AG10803 (cell line): ENCODE data around the gene XXYLT1.

Experiments used
- DNase-seq: peaks from one replicate; pipeline ENCODE4 v3.0.0; 2010; ENCODE audit warnings: low read depth
- H3K4me3 ChIP-seq: 2 replicates; pipeline ENCODE4 v1.5.1; 2011; ENCODE audit warnings: mild to moderate bottlenecking, low read length, control low read depth
- TF ChIP-seq, protein P1 (sequence below): conservative IDR thresholded peaks from 2 replicates; pipeline ENCODE4 v1.5.1; 2011; ENCODE audit warnings: mild to moderate bottlenecking, low read length, control low read depth, inconsistent platforms

Gene XXYLT1

DNA sequence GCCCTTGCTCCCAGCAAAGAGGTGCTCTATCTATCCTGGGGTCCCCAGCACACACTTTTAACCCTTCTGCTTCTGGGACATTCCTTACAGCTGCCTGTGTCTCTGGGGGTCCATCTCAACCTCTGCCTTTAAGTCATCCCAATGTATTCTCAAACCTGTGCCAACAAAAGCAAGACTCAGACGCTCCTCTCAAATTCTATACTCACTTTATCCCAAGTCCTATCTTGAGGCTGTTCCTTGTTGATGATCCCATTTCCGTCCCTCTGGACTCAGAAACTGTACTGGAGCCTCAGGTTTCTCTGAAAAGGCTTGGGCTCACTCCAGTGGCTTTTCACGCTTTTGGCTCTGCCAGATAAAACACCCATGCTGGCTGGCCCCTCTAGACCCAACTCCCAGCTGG lies 69.7 kb downstream of the XXYLT1 start:
- H3K4me3 ChIP-seq: no peak overlapping the region
- DNase-seq: no peak
- TF ChIP-seq, protein P1, sequence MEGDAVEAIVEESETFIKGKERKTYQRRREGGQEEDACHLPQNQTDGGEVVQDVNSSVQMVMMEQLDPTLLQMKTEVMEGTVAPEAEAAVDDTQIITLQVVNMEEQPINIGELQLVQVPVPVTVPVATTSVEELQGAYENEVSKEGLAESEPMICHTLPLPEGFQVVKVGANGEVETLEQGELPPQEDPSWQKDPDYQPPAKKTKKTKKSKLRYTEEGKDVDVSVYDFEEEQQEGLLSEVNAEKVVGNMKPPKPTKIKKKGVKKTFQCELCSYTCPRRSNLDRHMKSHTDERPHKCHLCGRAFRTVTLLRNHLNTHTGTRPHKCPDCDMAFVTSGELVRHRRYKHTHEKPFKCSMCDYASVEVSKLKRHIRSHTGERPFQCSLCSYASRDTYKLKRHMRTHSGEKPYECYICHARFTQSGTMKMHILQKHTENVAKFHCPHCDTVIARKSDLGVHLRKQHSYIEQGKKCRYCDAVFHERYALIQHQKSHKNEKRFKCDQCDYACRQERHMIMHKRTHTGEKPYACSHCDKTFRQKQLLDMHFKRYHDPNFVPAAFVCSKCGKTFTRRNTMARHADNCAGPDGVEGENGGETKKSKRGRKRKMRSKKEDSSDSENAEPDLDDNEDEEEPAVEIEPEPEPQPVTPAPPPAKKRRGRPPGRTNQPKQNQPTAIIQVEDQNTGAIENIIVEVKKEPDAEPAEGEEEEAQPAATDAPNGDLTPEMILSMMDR: no peak

DNA sequence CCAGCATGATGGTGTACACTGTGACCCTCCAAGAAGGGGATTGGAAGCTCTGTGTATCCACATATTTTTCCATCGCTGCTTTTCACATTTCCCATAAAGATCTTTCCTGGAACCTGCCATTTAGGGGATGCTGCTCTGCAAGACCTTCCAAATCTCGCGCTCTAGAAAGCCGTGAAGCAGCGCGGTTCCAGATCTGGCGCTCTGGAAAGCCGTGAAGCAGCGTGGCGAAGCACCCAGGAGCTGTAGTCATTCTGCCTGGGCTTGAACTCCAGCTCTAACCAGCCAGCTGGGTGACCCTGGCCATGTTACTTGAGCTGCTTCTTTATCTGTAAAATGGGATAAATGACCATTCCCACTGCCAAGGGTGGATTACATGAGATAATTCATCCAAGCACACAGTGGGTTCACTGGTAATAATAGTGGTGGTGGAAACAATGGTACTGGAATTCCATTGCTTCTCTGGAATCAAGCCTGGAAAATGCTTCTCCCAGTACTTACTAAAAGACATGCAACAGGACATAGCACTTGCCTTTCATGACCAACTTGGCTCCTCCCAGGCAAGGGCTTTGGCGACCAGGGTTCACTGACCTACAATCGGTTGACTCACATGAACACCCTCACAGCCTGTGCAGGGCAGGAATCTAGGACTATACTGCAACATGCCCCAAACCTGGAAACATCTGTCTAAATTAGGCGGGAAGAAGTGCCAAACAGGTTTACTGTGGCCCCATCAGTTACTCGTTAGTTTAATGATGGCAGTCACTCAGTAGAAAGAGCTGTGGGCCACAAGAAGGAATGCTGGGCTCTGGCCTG lies 70.7 kb downstream of the XXYLT1 start:
- TF ChIP-seq, protein P1: no peak
- no peak overlapping the region for H3K4me3 ChIP-seq
- no peak for DNase-seq

DNA sequence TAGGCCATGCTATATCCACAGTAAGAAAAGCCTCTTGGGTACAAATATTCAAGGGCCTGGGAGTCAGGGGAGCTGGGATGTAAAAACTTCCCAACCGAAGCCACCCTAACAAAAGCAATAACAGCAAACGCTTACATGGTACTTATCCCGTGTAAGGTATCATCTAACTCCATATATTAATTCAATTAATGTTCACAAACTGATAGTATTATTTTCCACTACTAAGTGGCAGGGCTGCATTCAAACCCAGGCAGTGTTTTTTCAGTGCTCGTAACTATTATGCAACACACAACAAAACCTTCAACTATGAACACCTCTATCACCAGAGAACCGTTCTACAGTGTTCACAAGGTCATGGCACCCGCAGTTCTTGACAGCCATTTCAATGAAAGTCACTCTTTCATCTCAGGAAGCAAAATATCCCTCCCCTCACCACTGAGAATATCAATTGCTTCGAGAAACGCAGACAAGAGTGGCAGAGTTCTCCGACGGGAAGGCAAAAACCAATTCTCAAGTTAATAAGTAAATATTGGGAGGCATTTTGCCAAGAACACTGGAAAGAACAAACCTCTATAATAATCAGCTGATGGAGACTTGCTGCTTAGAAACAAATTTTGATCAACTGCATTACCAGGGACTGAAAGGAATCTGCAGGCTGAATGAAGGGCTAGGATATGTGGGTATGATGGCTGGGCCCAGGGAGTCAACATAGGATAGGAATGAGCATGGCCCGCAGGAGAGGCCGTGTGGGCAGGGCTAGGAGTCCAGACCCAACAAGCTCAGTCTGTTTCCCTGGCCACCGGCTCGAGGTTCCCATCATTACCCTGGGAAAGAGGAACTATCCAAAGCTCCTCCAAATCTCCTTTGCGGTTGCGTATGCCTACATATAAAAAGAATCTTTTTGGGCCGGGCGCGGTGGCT lies 72.3 kb downstream of the XXYLT1 start:
- no peak overlapping the region for H3K4me3 ChIP-seq
- TF ChIP-seq, protein P1: no peak
- no peak for DNase-seq

DNA sequence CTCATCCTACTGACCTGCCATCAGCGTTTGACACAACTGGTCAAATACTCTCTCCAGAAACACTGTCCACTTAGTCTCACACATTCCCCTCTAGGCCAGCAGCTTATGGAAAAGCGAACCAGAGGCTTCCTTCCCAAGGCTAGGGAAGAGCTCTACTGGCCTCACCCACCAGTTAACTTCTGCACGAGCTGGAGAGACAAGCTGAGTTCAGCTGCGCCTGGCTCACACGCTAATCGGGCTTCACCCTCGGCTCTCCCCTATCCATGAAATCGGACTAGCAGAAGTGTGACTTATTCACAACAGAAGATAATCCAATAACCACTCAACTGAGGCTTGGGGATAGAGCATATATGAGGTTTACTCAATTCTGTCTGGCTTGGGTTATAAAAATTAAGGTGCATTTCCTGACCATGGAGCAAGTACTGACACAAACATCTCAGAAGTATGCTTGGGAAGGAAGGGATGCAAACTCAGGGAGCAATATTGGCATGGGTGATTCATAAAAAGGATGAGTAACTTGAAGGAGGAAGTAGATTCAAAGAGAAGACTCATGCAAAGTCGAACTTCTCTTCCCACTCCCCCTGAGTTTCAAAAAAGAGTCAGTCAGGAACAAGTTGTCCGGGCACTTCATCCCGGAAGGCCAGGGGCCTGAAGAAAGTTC lies 73.1 kb downstream of the XXYLT1 start:
- TF ChIP-seq, protein P1: no peak
- H3K4me3 ChIP-seq: no peak overlapping the region
- peak; percentile 87 for DNase-seq

DNA sequence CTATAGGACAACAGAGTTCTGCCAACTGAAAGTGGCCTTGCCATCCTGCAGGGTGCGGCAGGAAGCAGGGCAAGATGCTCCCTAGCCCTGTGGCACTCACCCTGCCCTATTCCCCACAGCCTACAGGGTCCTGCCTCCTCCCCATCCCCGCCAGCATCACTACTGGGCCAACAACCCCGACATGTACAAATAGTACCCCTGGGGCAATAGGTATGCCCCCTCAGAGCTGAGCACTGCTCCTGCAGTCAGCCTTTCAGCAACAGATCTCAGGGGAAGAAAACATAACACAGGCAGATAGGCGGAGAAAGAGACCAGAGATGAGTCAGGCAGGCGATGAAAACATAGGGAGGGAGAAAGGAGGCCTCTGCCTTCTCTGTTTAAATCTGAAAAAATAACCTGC lies 74.7 kb downstream of the XXYLT1 start:
- TF ChIP-seq, protein P1: 0 out of 2 replicates have a peak, but pooled peaks have one; percentile 10
- peak overlapping the region; percentile 13; the same call in 1 of the 2 replicates for H3K4me3 ChIP-seq
- DNase-seq: peak; percentile 57

DNA sequence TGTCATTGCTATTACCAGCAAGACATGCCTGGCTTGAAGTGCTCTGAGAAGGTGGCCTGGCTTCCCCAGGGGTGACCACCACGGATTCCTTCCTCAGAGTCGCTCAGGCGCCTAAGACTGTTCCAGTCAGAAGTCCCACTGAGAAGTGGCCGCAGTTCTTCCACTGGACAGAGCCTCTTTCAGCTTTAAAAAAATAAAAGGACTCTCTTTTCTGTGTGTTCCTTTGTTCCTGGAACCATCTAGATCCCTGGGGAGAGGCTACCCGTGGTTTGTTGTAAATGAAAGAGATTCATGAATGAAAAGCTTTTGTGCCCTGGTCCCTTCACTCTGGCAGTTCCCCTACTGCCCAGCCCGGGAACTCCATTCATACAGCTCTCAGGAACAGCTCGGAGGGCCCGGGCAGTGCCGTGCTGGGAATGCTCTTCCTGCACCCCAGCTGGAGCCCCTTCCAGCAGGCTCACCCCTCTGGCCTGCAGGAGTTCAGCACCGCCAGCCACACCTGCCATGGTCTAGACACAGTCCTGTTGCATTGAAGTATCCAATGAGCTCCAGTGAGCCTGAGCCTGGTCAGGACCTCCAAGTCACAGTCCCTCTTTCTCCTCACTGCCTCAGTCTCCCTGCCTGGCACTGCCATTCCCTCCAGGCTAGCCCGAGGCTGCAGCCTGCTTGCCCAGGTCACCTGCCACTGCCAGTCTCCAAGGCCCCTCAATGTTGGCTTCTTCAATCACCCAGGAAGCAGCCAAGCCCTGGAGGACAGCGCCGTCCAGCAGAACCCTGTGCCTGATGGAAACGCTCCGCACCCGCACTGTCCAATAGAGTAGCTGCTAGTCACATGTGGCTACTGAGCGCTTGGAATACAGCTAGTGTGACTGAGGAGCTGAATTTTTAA lies 75.4 kb downstream of the XXYLT1 start:
- TF ChIP-seq, protein P1: no peak
- no peak for DNase-seq
- no peak overlapping the region for H3K4me3 ChIP-seq
